Peyer's patch (tissue), 4 donors: ENCODE measurements around the gene LRRC26. TPM values are rescaled to one million over a fixed set of nuclear protein-coding genes. Genes with fewer than 3 reads are reported as not detected.

Experiments
- DNase-seq, 3 donors: peaks; one replicate each; pipeline ENCODE4 v3.0.0-alpha.2; 2017 to 2019
- H3K27ac ChIP-seq, 4 donors: fragments of 200-600 bp; sonication (generic); one replicate each; pipeline ENCODE4 v1.5.1; 2016 to 2019
- H3K27me3 ChIP-seq, 2 donors: fragments of 200-600 bp; sonication (generic); one replicate each; pipeline ENCODE4 v1.5.1; 2019
- H3K36me3 ChIP-seq, 3 donors: fragments of 200-600 bp; sonication (generic); one replicate each; pipeline ENCODE4 v1.5.1; 2016 to 2019
- H3K4me1 ChIP-seq, 4 donors: fragments of 200-600 bp; sonication (generic); one replicate each; pipeline ENCODE4 v1.5.1; 2016 to 2019
- H3K4me3 ChIP-seq, 4 donors: fragments of 200-600 bp; sonication (generic); 1 replicate in 3 of 4; 2 replicates in 1 of 4; pipeline ENCODE4 v1.5.1; 2016 to 2019; ENCODE audit warnings: mild to moderate bottlenecking in 1 of 4
- H3K9me3 ChIP-seq, 4 donors: fragments of 200-600 bp; sonication (generic); one replicate each; pipeline ENCODE4 v1.5.1; 2016 to 2019; ENCODE audit warnings: mild to moderate bottlenecking in 1 of 4
- POLR2A ChIP-seq, 2 donors: fragments of 450-650 bp; IDR thresholded peaks; one replicate each; pipeline ENCODE4 v1.5.1; 2017; ENCODE audit warnings: antibody characterized with exemption in 2 of 2, mild to moderate bottlenecking in 2 of 2, moderate library complexity in 2 of 2
- total RNA-seq, 4 donors: library from RNA; depleted of rRNA; stranded (reverse); fragments of >200 nt; gene quantifications; one replicate each; pipeline ENCODE4 v1.1.0, GENCODE V29; 2016
- TF ChIP-seq, protein P1 (sequence below), 6 experiments: fragments of 450-650 bp in 4 of 6; fragments of 200-600 bp in 2 of 6; sonication (generic) in 1 of 6; IDR thresholded peaks; one replicate each; pipeline ENCODE4 v1.5.1; 2017 to 2019; ENCODE audit warnings: antibody characterized with exemption in 6 of 6, mild to moderate bottlenecking in 3 of 6, moderate library complexity in 1 of 6

LRRC26 gene
- total RNA-seq, 4 donors from 2014 or later: 14.5 to 45.7 (median 34.1) TPM

DNA sequence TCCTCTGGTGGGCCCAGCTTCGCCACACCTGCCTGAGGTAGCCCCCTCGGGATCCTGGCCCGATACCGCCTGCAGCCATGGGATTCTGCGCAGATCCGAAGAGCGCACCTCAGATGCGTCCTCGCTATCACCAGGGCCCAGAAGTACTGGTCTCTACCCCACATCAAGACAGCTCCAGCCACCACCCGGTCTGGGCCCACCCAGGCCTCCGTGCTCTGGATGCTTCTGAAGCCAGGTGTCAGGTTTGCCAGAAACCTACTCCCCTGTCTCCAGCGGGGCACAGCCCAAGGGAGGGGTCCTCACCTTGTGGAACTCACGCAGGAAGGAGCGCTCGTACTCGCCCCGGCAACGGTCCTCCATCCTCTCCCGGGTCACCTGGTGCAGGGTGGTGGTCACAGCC is 16.1 kb upstream of the LRRC26 start:
- no peaks in the 10 kb centered on the region for H3K9me3 ChIP-seq
- H3K36me3 ChIP-seq: peaks cover 0 to 65% (median 0%) of the 10 kb centered on the region in 3 donors
- TF ChIP-seq POLR2A (IDR thresholded peaks at IDR 0.05): no peak
- TF ChIP-seq, protein P1, sequence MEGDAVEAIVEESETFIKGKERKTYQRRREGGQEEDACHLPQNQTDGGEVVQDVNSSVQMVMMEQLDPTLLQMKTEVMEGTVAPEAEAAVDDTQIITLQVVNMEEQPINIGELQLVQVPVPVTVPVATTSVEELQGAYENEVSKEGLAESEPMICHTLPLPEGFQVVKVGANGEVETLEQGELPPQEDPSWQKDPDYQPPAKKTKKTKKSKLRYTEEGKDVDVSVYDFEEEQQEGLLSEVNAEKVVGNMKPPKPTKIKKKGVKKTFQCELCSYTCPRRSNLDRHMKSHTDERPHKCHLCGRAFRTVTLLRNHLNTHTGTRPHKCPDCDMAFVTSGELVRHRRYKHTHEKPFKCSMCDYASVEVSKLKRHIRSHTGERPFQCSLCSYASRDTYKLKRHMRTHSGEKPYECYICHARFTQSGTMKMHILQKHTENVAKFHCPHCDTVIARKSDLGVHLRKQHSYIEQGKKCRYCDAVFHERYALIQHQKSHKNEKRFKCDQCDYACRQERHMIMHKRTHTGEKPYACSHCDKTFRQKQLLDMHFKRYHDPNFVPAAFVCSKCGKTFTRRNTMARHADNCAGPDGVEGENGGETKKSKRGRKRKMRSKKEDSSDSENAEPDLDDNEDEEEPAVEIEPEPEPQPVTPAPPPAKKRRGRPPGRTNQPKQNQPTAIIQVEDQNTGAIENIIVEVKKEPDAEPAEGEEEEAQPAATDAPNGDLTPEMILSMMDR (IDR thresholded peaks at IDR 0.05): no peak
- no peak overlapping the region for H3K27ac ChIP-seq
- H3K4me3 ChIP-seq: no peak overlapping the region
- H3K4me1 ChIP-seq: peaks cover 12 to 42% (median 26%) of the 10 kb centered on the region in 4 donors
- H3K27me3 ChIP-seq: no peaks in the 10 kb centered on the region
- DNase-seq: no peak

DNA sequence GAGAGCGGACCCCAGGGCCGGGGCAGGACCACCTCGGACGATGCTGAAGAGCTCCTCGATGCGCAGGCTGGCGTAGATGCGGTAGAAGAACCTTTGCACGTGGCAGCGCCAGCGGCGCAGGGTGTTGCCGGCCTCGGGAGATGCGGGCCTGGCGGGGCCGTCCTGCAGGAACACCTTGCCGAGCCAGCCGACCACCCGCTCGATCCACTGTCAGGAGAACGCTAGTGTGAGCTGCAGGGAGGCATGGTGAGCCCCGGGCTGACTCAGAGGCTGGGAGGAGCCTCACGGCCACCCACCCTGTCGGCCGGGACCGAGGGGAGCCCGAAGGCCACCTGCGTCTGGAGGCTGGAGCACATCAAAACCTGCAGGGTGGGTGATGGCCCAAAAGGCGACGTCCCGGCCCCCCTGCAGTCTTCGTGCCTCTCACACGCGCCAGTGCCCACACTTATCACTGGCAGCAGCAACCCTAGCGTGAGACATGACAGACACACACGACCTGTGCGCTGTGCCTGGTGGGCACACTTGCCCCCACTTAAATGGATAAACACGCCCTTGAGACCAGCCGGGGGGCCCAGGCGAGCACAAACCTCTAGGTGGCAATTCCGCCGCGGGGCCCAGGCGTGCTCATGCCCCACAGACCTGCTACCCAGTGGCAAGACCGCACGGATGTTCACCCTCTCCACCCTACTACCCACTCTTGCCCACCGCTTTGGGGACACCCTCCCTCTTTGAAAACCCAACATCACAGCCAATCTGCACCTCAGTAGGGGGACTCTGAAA is 15.2 kb upstream of the LRRC26 start:
- H3K9me3 ChIP-seq: no peaks in the 10 kb centered on the region
- no peak overlapping the region for H3K4me3 ChIP-seq
- H3K36me3 ChIP-seq: peaks cover 0 to 66% (median 0%) of the 10 kb centered on the region in 3 donors
- peaks cover 7 to 34% (median 25%) of the 10 kb centered on the region in 4 donors for H3K4me1 ChIP-seq
- no peak for DNase-seq
- H3K27ac ChIP-seq: no peak overlapping the region
- H3K27me3 ChIP-seq: no peaks in the 10 kb centered on the region
- TF ChIP-seq, protein P1 (IDR thresholded peaks at IDR 0.05): no peak
- TF ChIP-seq POLR2A (IDR thresholded peaks at IDR 0.05): no peak

DNA sequence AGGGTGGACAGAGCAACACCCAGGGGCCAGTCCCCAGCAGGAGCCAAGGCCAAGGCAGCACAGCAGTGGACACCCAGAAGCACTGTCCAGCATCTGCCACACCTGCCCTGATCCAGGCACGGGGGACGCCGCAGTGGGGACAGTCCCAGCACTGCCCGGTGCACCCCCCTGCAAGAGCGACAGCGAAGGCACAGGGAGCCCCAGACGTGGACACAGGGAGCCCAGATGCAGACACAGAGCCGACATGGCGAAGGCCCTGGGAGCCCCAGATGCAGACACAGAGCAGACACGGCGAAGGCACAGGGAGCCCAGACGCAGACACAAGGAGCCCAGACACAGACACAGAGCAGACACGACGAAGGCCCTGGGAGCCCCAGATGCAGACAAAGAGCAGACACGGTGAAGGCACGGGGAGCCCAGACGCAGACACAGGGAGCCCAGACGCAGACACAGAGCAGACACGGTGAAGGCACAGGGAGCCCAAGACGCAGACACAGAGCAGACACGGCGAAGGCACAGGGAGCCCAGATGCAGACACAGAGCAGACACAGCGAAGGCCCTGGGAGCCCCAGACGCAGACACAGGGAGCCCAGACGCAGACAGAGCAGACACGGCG is 14.2 kb upstream of the LRRC26 start:
- H3K4me1 ChIP-seq: peaks cover 6 to 25% (median 17%) of the 10 kb centered on the region in 4 donors
- H3K27ac ChIP-seq: no peak overlapping the region
- DNase-seq: no peak
- TF ChIP-seq, protein P1 (IDR thresholded peaks at IDR 0.05): no peak
- TF ChIP-seq POLR2A (IDR thresholded peaks at IDR 0.05): no peak
- H3K36me3 ChIP-seq: peaks cover 0 to 76% (median 0%) of the 10 kb centered on the region in 3 donors
- H3K27me3 ChIP-seq: no peaks in the 10 kb centered on the region
- H3K4me3 ChIP-seq: no peak overlapping the region
- no peaks in the 10 kb centered on the region for H3K9me3 ChIP-seq

DNA sequence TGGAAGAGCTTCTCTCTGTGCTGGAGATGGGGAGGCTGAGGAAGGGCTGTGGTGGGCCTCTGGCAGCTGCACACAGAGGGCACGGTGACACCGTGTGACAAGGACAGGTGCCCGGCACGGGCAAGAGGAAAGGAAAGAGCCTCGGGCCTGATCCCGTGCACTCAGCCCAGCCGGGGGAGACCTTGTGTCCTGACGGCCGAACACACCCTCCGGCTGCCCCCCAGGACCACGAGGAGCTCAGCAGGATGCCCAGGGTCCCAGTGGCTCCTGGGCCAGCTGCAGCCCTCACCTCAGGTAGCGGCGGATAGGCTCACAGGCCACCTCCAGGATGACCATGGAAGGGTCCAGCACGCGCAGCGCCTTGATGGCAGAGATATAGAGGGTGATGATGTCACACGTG is 13.0 kb upstream of the LRRC26 start:
- no peak for DNase-seq
- peaks cover 6 to 22% (median 15%) of the 10 kb centered on the region in 4 donors for H3K4me1 ChIP-seq
- TF ChIP-seq POLR2A (IDR thresholded peaks at IDR 0.05): no peak
- TF ChIP-seq, protein P1 (IDR thresholded peaks at IDR 0.05): no peak
- no peak overlapping the region for H3K27ac ChIP-seq
- no peak overlapping the region for H3K4me3 ChIP-seq
- no peaks in the 10 kb centered on the region for H3K27me3 ChIP-seq
- H3K36me3 ChIP-seq: peaks cover 0 to 88% (median 0%) of the 10 kb centered on the region in 3 donors
- no peaks in the 10 kb centered on the region for H3K9me3 ChIP-seq

DNA sequence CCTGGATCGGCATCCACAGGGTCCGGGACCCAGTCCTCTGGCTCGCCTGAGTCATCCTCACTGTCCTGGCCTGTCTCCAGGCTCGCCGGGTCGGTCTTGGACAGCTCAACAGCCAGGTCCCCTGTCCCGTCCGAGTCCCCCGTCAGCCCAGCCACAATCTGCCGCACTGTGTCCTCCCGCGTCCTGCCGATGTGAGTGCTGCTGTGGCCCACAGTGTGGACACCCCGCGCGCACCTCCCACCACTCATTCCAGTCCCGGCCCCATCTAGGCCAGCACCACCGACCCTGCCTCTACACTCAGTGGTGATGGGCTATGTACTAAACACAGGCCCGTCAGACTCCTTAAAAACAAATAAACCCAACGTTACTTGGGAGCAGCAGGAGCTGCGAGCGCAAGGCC is 11.8 kb upstream of the LRRC26 start:
- TF ChIP-seq POLR2A (IDR thresholded peaks at IDR 0.05): no peak
- TF ChIP-seq, protein P1 (IDR thresholded peaks at IDR 0.05): no peak
- Histone ChIP-seq H3K36me3 (peaks cover 0 to 86% (median 0%) of the 10 kb centered on the region in 3 donors), H3K27me3 (no peaks in the 10 kb centered on the region), H3K9me3 (no peaks in the 10 kb centered on the region), H3K27ac (no peak overlapping the region), H3K4me3 (no peak overlapping the region), H3K4me1 (peaks cover 0 to 10% (median 5%) of the 10 kb centered on the region in 4 donors)
- DNase-seq: no peak
